Stimulated activated CD4-positive, alpha-beta T cell treated with anti-CD3 and anti-CD28 coated beads, Interleukin-15, amount 100 ng/mL, for 48 hours (primary cell): ENCODE measurements around the gene TBC1D20.
A peak's percentile ranks its signal among the peaks of the same experiment; 100 is the strongest.

Source experiments
- DNase-seq, 2 donors: peaks; one replicate each; pipeline ENCODE4 v3.0.0-alpha.2; 2020; ENCODE audit warnings: low read depth in 2 of 2

TBC1D20 gene

GRCh38 chr20:438571-439469, 23.5 kb downstream of the TBC1D20 start:
- peak in 1 of 2 donors; percentile 31 for DNase-seq

- no peak for DNase-seq
Observed at GRCh38 chr20:437787-438486, 24.4 kb downstream of the TBC1D20 start.

- DNase-seq: no peak
Observed at GRCh38 chr20:436476-436875, 25.9 kb downstream of the TBC1D20 start.

- DNase-seq: no peak
Observed at GRCh38 chr20:435558-435957, 26.8 kb downstream of the TBC1D20 start.

- no peak for DNase-seq
Observed at GRCh38 chr20:434661-435419, 27.5 kb downstream of the TBC1D20 start.

GRCh38 chr20:434221-434620, 28.1 kb downstream of the TBC1D20 start:
- DNase-seq: no peak

- DNase-seq: peak; percentile 65 to 69
Observed at GRCh38 chr20:433300-433975, 28.9 kb downstream of the TBC1D20 start.

- no peak for DNase-seq
Observed at GRCh38 chr20:432677-433299, 29.5 kb downstream of the TBC1D20 start.

- no peak for DNase-seq
Observed at GRCh38 chr20:432208-432607, 30.1 kb downstream of the TBC1D20 start.

GRCh38 chr20:431012-431904, 31.1 kb downstream of the TBC1D20 start:
- DNase-seq: peak in 1 of 2 donors; percentile 25

GRCh38 chr20:430091-430999, 32.0 kb downstream of the TBC1D20 start:
- no peak for DNase-seq

- DNase-seq: no peak
Observed at GRCh38 chr20:428658-429200, 33.6 kb downstream of the TBC1D20 start.

- DNase-seq: no peak
Observed at GRCh38 chr20:427849-428657, 34.3 kb downstream of the TBC1D20 start.

GRCh38 chr20:427401-427800, 34.9 kb downstream of the TBC1D20 start:
- no peak for DNase-seq

GRCh38 chr20:426566-426965, 35.8 kb downstream of the TBC1D20 start:
- DNase-seq: no peak

GRCh38 chr20:421685-422250, 40.6 kb downstream of the TBC1D20 start:
- DNase-seq: no peak

- no peak for DNase-seq
Observed at GRCh38 chr20:420721-421574, 41.4 kb downstream of the TBC1D20 start.
